Naive thymus-derived CD4-positive, alpha-beta T cell (primary cell): ENCODE results near the gene INCA1. TPM values are rescaled to one million over a fixed set of nuclear protein-coding genes. Genes with fewer than 3 reads are reported as not detected.

ENCODE experiments used
- microRNA-seq: library from miRNA; unstranded; fragments of <30 nt; microRNA quantifications from one replicate; pipeline ENCODE4 v1.2.0, GENCODE V29; 2022; ENCODE audit warnings: borderline microRNAs expressed
- polyA plus RNA-seq, 2 donors: library from polyadenylated mRNA; unstranded; fragments of 300-500 nt; fragmentation: Illumina TruSeq; gene quantifications; one replicate each; pipeline ENCODE4 v1.2.3, GENCODE V29; 2021
- total RNA-seq, 6 experiments: library from RNA in 5 of 6; stranded (reverse) in 5 of 6; gene quantifications; 1 replicate in 5 of 6; 2 replicates in 1 of 6; pipeline ENCODE4 v1.2.3 and lab custom pipeline; 2021 to 2026

The INCA1 gene
- total and polyA plus RNA-seq, 7 experiments from 2014 or later, result 0.38 to 0.42 (median 0.41) TPM; not detected in 3

Small RNA genes lying within 50 kb of the gene (microRNA-seq; reads per million reads assigned to microRNA genes)
- gene MIR6864, result not detected
- gene MIR6865, result not detected

Other genes starting within 250 kb of the INCA1 start
- not detected for gene TM4SF5, start 225.6 kb downstream of the INCA1 start, total RNA-seq
- gene TM4SF5, start 225.6 kb downstream of the INCA1 start, polyA plus RNA-seq, result not detected
- gene VMO1, start 211.2 kb downstream of the INCA1 start, total RNA-seq, result 1 to 10 TPM in 1 of 5 experiments, under 1 TPM in 1, not detected in 3; 0.66 to 3.0 TPM
- not detected for gene VMO1, start 211.2 kb downstream of the INCA1 start, polyA plus RNA-seq
- under 1 TPM in 1 of 5 experiments, not detected in 4; 0.39 TPM for gene GLTPD2, start 208.6 kb downstream of the INCA1 start, total RNA-seq
- gene GLTPD2, start 208.6 kb downstream of the INCA1 start, polyA plus RNA-seq, result under 1 TPM in 1 of 2 donors, not detected in 1; 0.39 TPM
- gene PSMB6, start 201.4 kb downstream of the INCA1 start, total RNA-seq, result 100 to 1,000 TPM in 1 of 5 experiments, 10 to 100 TPM in 4; 42.3 to 133 (median 44.0) TPM
- 100 to 1,000 TPM; 215 to 273 TPM for gene PSMB6, start 201.4 kb downstream of the INCA1 start, polyA plus RNA-seq
- 10 to 100 TPM; 22.9 to 42.7 (median 26.8) TPM for gene PLD2, start 190.4 kb downstream of the INCA1 start, total RNA-seq
- gene PLD2, start 190.4 kb downstream of the INCA1 start, polyA plus RNA-seq, result 1 to 10 TPM; 1.5 to 2.2 TPM
- 100 to 1,000 TPM in 4 of 5 experiments, 10 to 100 TPM in 1; 88.8 to 142 (median 125) TPM for gene MINK1, start 164.2 kb downstream of the INCA1 start, total RNA-seq
- 10 to 100 TPM in 1 of 2 donors, 1 to 10 TPM in 1; 8.3 to 20.4 TPM for gene MINK1, start 164.2 kb downstream of the INCA1 start, polyA plus RNA-seq
- gene C17orf107, start 98.0 kb downstream of the INCA1 start, total RNA-seq, result 10 to 100 TPM in 2 of 5 experiments, 1 to 10 TPM in 2, under 1 TPM in 1; 0.82 to 37.2 (median 5.9) TPM
- 1 to 10 TPM in 1 of 2 donors, under 1 TPM in 1; 0.95 to 1.1 TPM for gene C17orf107, start 98.0 kb downstream of the INCA1 start, polyA plus RNA-seq
- gene CHRNE, start 94.4 kb downstream of the INCA1 start, total RNA-seq, result 1 to 10 TPM in 3 of 5 experiments, under 1 TPM in 2; 0.34 to 6.5 (median 1.0) TPM
- under 1 TPM in 1 of 2 donors, not detected in 1; 0.24 TPM for gene CHRNE, start 94.4 kb downstream of the INCA1 start, polyA plus RNA-seq
- 1 to 10 TPM in 1 of 5 experiments, not detected in 4; 1.6 TPM for gene GP1BA, start 65.2 kb downstream of the INCA1 start, total RNA-seq
- not detected for gene GP1BA, start 65.2 kb downstream of the INCA1 start, polyA plus RNA-seq
- gene SLC25A11, start 57.5 kb downstream of the INCA1 start, total RNA-seq, result 10 to 100 TPM; 27.0 to 82.6 (median 44.1) TPM
- gene SLC25A11, start 57.5 kb downstream of the INCA1 start, polyA plus RNA-seq, result 10 to 100 TPM; 57.8 to 86.8 TPM
- gene RNF167, start 57.3 kb downstream of the INCA1 start, total RNA-seq, result 100 to 1,000 TPM in 4 of 5 experiments, 10 to 100 TPM in 1; 97.3 to 248 (median 148) TPM
- 10 to 100 TPM; 25.3 to 28.0 TPM for gene RNF167, start 57.3 kb downstream of the INCA1 start, polyA plus RNA-seq
- gene PFN1, start 49.0 kb downstream of the INCA1 start, total RNA-seq, result 1,000 to 10,000 TPM in 1 of 5 experiments, 100 to 1,000 TPM in 4; 430 to 2,132 (median 445) TPM
- 1,000 to 10,000 TPM; 1,617 to 1,727 TPM for gene PFN1, start 49.0 kb downstream of the INCA1 start, polyA plus RNA-seq
- gene ENO3, start 46.4 kb downstream of the INCA1 start, total RNA-seq, result 10 to 100 TPM; 21.5 to 56.3 (median 31.8) TPM
- gene ENO3, start 46.4 kb downstream of the INCA1 start, polyA plus RNA-seq, result 1 to 10 TPM in 1 of 2 donors, under 1 TPM in 1; 0.87 to 1.8 TPM
- gene SPAG7, start 29.7 kb downstream of the INCA1 start, total RNA-seq, result 10 to 100 TPM; 41.6 to 59.6 (median 42.6) TPM
- 100 to 1,000 TPM in 1 of 2 donors, 10 to 100 TPM in 1; 96.9 to 119 TPM for gene SPAG7, start 29.7 kb downstream of the INCA1 start, polyA plus RNA-seq
- gene CAMTA2, start 9.8 kb downstream of the INCA1 start, total RNA-seq, result 10 to 100 TPM; 55.2 to 90.0 (median 64.1) TPM
- 10 to 100 TPM in 1 of 2 donors, 1 to 10 TPM in 1; 9.7 to 20.5 TPM for gene CAMTA2, start 9.8 kb downstream of the INCA1 start, polyA plus RNA-seq
- gene KIF1C, start 428 bp upstream of the INCA1 start, total RNA-seq, result 10 to 100 TPM; 11.5 to 46.5 (median 21.0) TPM
- gene KIF1C, start 428 bp upstream of the INCA1 start, polyA plus RNA-seq, result 1 to 10 TPM; 3.0 to 3.4 TPM
- under 1 TPM in 4 of 5 experiments, not detected in 1; 0.16 to 0.44 (median 0.28) TPM for gene SLC52A1, start 37.9 kb upstream of the INCA1 start, total RNA-seq
- gene SLC52A1, start 37.9 kb upstream of the INCA1 start, polyA plus RNA-seq, result under 1 TPM in 1 of 2 donors, not detected in 1; 0.14 TPM
- gene ZFP3, start 80.9 kb upstream of the INCA1 start, total RNA-seq, result 10 to 100 TPM in 2 of 5 experiments, 1 to 10 TPM in 3; 3.5 to 14.8 (median 5.7) TPM
- gene ZFP3, start 80.9 kb upstream of the INCA1 start, polyA plus RNA-seq, result 1 to 10 TPM; 1.4 to 1.6 TPM
- 10 to 100 TPM in 3 of 5 experiments, 1 to 10 TPM in 2; 5.1 to 20.3 (median 11.2) TPM for gene ZNF232, start 114.4 kb upstream of the INCA1 start, total RNA-seq
- gene ZNF232, start 114.4 kb upstream of the INCA1 start, polyA plus RNA-seq, result 10 to 100 TPM in 1 of 2 donors, 1 to 10 TPM in 1; 9.1 to 13.6 TPM
- under 1 TPM in 4 of 5 experiments, not detected in 1; 0.05 to 0.19 (median 0.13) TPM for gene USP6, start 118.5 kb upstream of the INCA1 start, total RNA-seq
- gene USP6, start 118.5 kb upstream of the INCA1 start, polyA plus RNA-seq, result under 1 TPM in 1 of 2 donors, not detected in 1; 0.06 TPM
- gene ZNF594, start 194.3 kb upstream of the INCA1 start, total RNA-seq, result 10 to 100 TPM in 3 of 5 experiments, 1 to 10 TPM in 2; 4.8 to 35.7 (median 11.6) TPM
- gene ZNF594, start 194.3 kb upstream of the INCA1 start, polyA plus RNA-seq, result 1 to 10 TPM; 2.6 to 4.4 TPM
- 10 to 100 TPM in 1 of 5 experiments, 1 to 10 TPM in 3, not detected in 1; 1.4 to 24.8 (median 1.6) TPM for gene SCIMP, start 237.3 kb upstream of the INCA1 start, total RNA-seq
- under 1 TPM; 0.33 to 0.35 TPM for gene SCIMP, start 237.3 kb upstream of the INCA1 start, polyA plus RNA-seq